Endothelial cell of umbilical vein (primary cell): ENCODE measurements around the gene ZNRF3. TPM values are rescaled to one million over a fixed set of nuclear protein-coding genes. Genes with fewer than 3 reads are reported as not detected.

Source experiments
- BruUV-seq: library from RNA; stranded (reverse); fragments of 400-500 nt; replicated peaks from 2 replicates; lab custom pipeline; 2021; lab: Mats Ljungman, UMichigan
- CTCF ChIA-PET: fragments of 300-600, 350-600 bp; sonication (Branson Sonifier 250); formaldehyde crosslinking; loops from one replicate; lab custom pipeline; 2021; ENCODE audit warnings: antibody characterized with exemption, inconsistent platforms; lab: Charles Lee
- POLR2A ChIA-PET: fragments of 300-600, 350-600 bp; sonication (Branson Sonifier 250); formaldehyde crosslinking; loops from one replicate; lab custom pipeline; 2021; ENCODE audit warnings: antibody characterized with exemption, inconsistent platforms; lab: Charles Lee
- DNase-seq: peaks from one replicate; pipeline ENCODE4 v3.0.0-alpha.2; 2011; ENCODE audit warnings: low read depth, low spot score
- FAIRE-seq: peaks from 2 replicates; lab custom pipeline; 2011; peaks lifted over from hg19 to GRCh38; lab: Jason Lieb, UNC
- H2AFZ ChIP-seq: 2 replicates; pipeline ENCODE4 v1.6.0; 2012; ENCODE audit warnings: low read depth, low read length, control low read depth, inconsistent platforms
- H3K27ac ChIP-seq: 2 replicates; pipeline ENCODE4 v1.5.1; 2011; ENCODE audit warnings: low read depth, mild to moderate bottlenecking, control low read depth, low read length, moderate library complexity; ENCODE audit not compliant: insufficient read depth
- H3K27me3 ChIP-seq, 2 experiments: 2 replicates each; pipeline versions ENCODE4 v1.6.0 to v1.6.1; 2011; ENCODE audit warnings: low read length in 2 of 2, mixed read lengths in 1 of 2; ENCODE audit not compliant: control insufficient read depth in 2 of 2, insufficient read depth in 2 of 2
- H3K36me3 ChIP-seq, 2 experiments: 2 replicates in 1 of 2; 3 replicates in 1 of 2; pipeline ENCODE4 v1.5.1; 2011; ENCODE audit warnings: low read length in 2 of 2, mild to moderate bottlenecking in 1 of 2, moderate library complexity in 1 of 2; ENCODE audit not compliant: control insufficient read depth in 2 of 2, insufficient read depth in 2 of 2; ENCODE audit errors: extremely low read depth in 1 of 2
- H3K4me1 ChIP-seq: 3 replicates; pipeline ENCODE4 v1.5.1; 2011; ENCODE audit warnings: mild to moderate bottlenecking, low read length; ENCODE audit not compliant: control insufficient read depth, insufficient read depth; ENCODE audit errors: extremely low read depth
- H3K4me2 ChIP-seq: 2 replicates; pipeline ENCODE4 v1.6.1; 2011; ENCODE audit warnings: low read length, control low read depth, mixed read lengths; ENCODE audit not compliant: insufficient read depth
- H3K4me3 ChIP-seq, 3 experiments: fragments of 200-600 bp in 1 of 3; sonication (generic), shearing (Covaris generic) in 1 of 3; replicated peaks in 1 of 3; 2 replicates each; pipeline ENCODE4 v1.5.1; 2011 to 2016; ENCODE audit warnings: control low read depth in 3 of 3, low read length in 3 of 3, mild to moderate bottlenecking in 2 of 3, inconsistent platforms in 1 of 3, low read depth in 1 of 3, moderate library complexity in 1 of 3; ENCODE audit not compliant: insufficient read depth in 1 of 3
- H3K79me2 ChIP-seq: 2 replicates; pipeline ENCODE4 v1.6.0; 2012; ENCODE audit warnings: low read length, inconsistent platforms; ENCODE audit not compliant: control insufficient read depth, insufficient read depth
- H3K9ac ChIP-seq: replicated peaks from 2 replicates; pipeline ENCODE3; 2011; ENCODE audit warnings: low read length, control low read depth; ENCODE audit not compliant: insufficient read depth; ENCODE audit errors: extremely low read depth
- H3K9me1 ChIP-seq: replicated peaks from 3 replicates; pipeline ENCODE4 v1.6.0; 2011; ENCODE audit warnings: mild to moderate bottlenecking, low read length; ENCODE audit not compliant: control insufficient read depth, insufficient read depth; ENCODE audit errors: extremely low read depth
- H3K9me3 ChIP-seq: replicated peaks from 2 replicates; pipeline ENCODE4 v1.5.1; 2012; ENCODE audit warnings: low read length, inconsistent platforms; ENCODE audit not compliant: control insufficient read depth, insufficient read depth
- H4K20me1 ChIP-seq: replicated peaks from 2 replicates; pipeline ENCODE3; 2011; ENCODE audit warnings: mild to moderate bottlenecking, low read length; ENCODE audit not compliant: control insufficient read depth, insufficient read depth; ENCODE audit errors: extremely low read depth
- CTCF ChIP-seq, 2 donors: IDR thresholded peaks; 1 replicate in 1 of 2; 2 replicates in 1 of 2; pipeline ENCODE4 v1.5.1; 2011; ENCODE audit warnings: low read length in 2 of 2, mild to moderate bottlenecking in 2 of 2, moderate library complexity in 2 of 2, control low read depth in 1 of 2, inconsistent platforms in 1 of 2, low read depth in 1 of 2; ENCODE audit not compliant: insufficient read depth in 1 of 2; ENCODE audit errors: extremely low read depth in 1 of 2
- EZH2 ChIP-seq: IDR thresholded peaks from 2 replicates; pipeline ENCODE4 v1.6.1; 2012; ENCODE audit warnings: borderline replicate concordance, low read depth, mild to moderate bottlenecking, moderate library complexity, low read length, inconsistent platforms; ENCODE audit not compliant: severe bottlenecking
- FOS ChIP-seq: IDR thresholded peaks from 2 replicates; pipeline ENCODE4 v1.6.1; 2011; ENCODE audit warnings: mild to moderate bottlenecking, low read length, moderate library complexity, borderline replicate concordance; ENCODE audit not compliant: insufficient read depth
- GATA2 ChIP-seq: IDR thresholded peaks from 2 replicates; pipeline ENCODE4 v1.7.0; 2011; ENCODE audit warnings: low read depth, mild to moderate bottlenecking, moderate library complexity, mixed read lengths, low read length; ENCODE audit not compliant: insufficient read length, insufficient read depth
- JUN ChIP-seq: IDR thresholded peaks from 2 replicates; pipeline ENCODE4 v1.6.1; 2011; ENCODE audit warnings: borderline replicate concordance, low read depth; ENCODE audit not compliant: insufficient read length, insufficient read depth
- MAX ChIP-seq: IDR thresholded peaks from 2 replicates; pipeline ENCODE4 v1.6.1; 2011; ENCODE audit not compliant: insufficient read depth, insufficient read length
- MYC ChIP-seq: IDR thresholded peaks from one replicate; pipeline ENCODE4 v1.6.1; 2011; ENCODE audit warnings: mild to moderate bottlenecking, low read depth, low read length
- POLR2A ChIP-seq: IDR thresholded peaks from 2 replicates; pipeline ENCODE4 v1.6.1; 2012; ENCODE audit warnings: low read depth, mild to moderate bottlenecking, control low read depth, low read length
- POLR2AphosphoS5 ChIP-seq: IDR thresholded peaks from 2 replicates; pipeline ENCODE4 v1.6.1; 2012; ENCODE audit warnings: low read depth, mild to moderate bottlenecking, control low read depth, low read length, moderate library complexity; ENCODE audit not compliant: insufficient read depth
- dilution Hi-C: fragments of 300-500 bp; cut with MboI; formaldehyde crosslinking; loops from one replicate; pipeline ENCODE4 v1.15.0; 2019; ENCODE audit warnings: low sequenced_read_pairs; ENCODE audit not compliant: extremely low pct_ligation_motif_present
- intact Hi-C: fragments of 100-400 bp; cut with micrococcal nuclease; formaldehyde crosslinking; loops from one replicate; pipeline ENCODE4 v1.10.0; 2022
- polyA plus RNA-seq, 4 experiments: library from polyadenylated mRNA; depleted of rRNA in 3 of 4; stranded (reverse) in 3 of 4; unstranded in 1 of 4; fragments of >200 nt; gene quantifications; 2 replicates each; pipeline versions ENCODE4 v1.2.1 to v1.2.3, GENCODE V29; 2011 to 2012; ENCODE audit warnings: missing spikeins in 1 of 4
- total RNA-seq: library from RNA; stranded (reverse); gene quantifications from 2 replicates; pipeline ENCODE4 v1.2.3, GENCODE V29; 2021

ZNRF3 gene
- total and polyA plus RNA-seq, 2 donors (not counting 3 experiments of a cell fraction or from before 2014, with no cell fraction given), result 2.7 to 5.2 TPM

GRCh38 chr22:28952857-28953256 lies 69.5 kb downstream of the ZNRF3 start:
- no peaks in the 10 kb centered on the region for H3K36me3 ChIP-seq
- POLR2A ChIA-PET, result no interaction called here
- no TSS peak for BruUV-seq
- no peak overlapping the region for H3K27ac ChIP-seq
- no peaks in the 10 kb centered on the region for H3K4me1 ChIP-seq
- no peaks in the 10 kb centered on the region for H3K9me1 ChIP-seq
- H3K4me3 ChIP-seq, result no peak overlapping the region
- TF ChIP-seq POLR2AphosphoS5, result no peak
- TF ChIP-seq FOS, result no peak
- TF ChIP-seq GATA2, result no peak
- DNase-seq, result no peak
- CTCF ChIA-PET, result interaction anchor here (1.4 kb wide), 1 partner anchor 88 kb away, joined by 4 read pairs; no protein-coding TSS in a partner anchor
- no peaks in the 10 kb centered on the region for H4K20me1 ChIP-seq
- no peak overlapping the region for H3K9ac ChIP-seq
- dilution Hi-C loops (no loop called here), intact Hi-C loops (no loop called here)
- H3K79me2 ChIP-seq, result no peaks in the 10 kb centered on the region
- FAIRE-seq, result no peak
- H2AFZ ChIP-seq, result no peak overlapping the region
- H3K9me3 ChIP-seq, result no peaks in the 10 kb centered on the region
- no peaks in the 10 kb centered on the region for H3K27me3 ChIP-seq
- H3K4me2 ChIP-seq, result no peak overlapping the region

GRCh38 chr22:28953403-28953802 lies 70.0 kb downstream of the ZNRF3 start:
- H3K9me3 ChIP-seq, result no peaks in the 10 kb centered on the region
- H3K9ac ChIP-seq, result no peak overlapping the region
- H3K4me1 ChIP-seq, result no peaks in the 10 kb centered on the region
- H3K79me2 ChIP-seq, result no peaks in the 10 kb centered on the region
- POLR2A ChIA-PET, result no interaction called here
- dilution Hi-C loops, result no loop called here
- H3K36me3 ChIP-seq, result no peaks in the 10 kb centered on the region
- no peak overlapping the region for H3K4me2 ChIP-seq
- no TSS peak for BruUV-seq
- DNase-seq, result no peak
- TF ChIP-seq POLR2A (no peak), CTCF (IDR thresholded peaks at IDR 0.05; ENCODE audit: extremely low read depth in 1 of 2, insufficient read depth in 1 of 2, low read depth in 1 of 2, low read length in 2 of 2) (no peak), EZH2 (no peak), MAX (no peak), JUN (no peak), POLR2AphosphoS5 (no peak), MYC (no peak), FOS (no peak), GATA2 (no peak)
- CTCF ChIA-PET, result no interaction called here
- no peaks in the 10 kb centered on the region for H3K27me3 ChIP-seq
- FAIRE-seq, result no peak
- H2AFZ ChIP-seq, result no peak overlapping the region
- no peak overlapping the region for H3K4me3 ChIP-seq
- H3K9me1 ChIP-seq, result no peaks in the 10 kb centered on the region
- intact Hi-C loops, result no loop called here
- H3K27ac ChIP-seq, result no peak overlapping the region
- no peaks in the 10 kb centered on the region for H4K20me1 ChIP-seq
